NK-92 treated with Interleukin-12 subunit alpha and Interleukin-12 subunit beta, amount 100 ng/mL, for 24 hours (cell line): ENCODE measurements around the gene SLC25A38.
"Not testable (repeated sequence)": the region's sequence is repeated elsewhere in the genome, so short reads cannot be mapped to it uniquely, and the experiment has no call there.

Source experiments
- DNase-seq: peaks from one replicate; lab custom pipeline; 2025; lab: John Stamatoyannopoulos, UW

Gene SLC25A38

GRCh38 chr3:39383045-39383880, at the start of gene SLC25A38:
Gene SLC25A38 (plus strand): TSS chr3:39383370. CDS start chr3:39383725, 355 bp downstream.
- no peak for DNase-seq

GRCh38 chr3:39333607-39334006, 49.6 kb upstream of the SLC25A38 start:
- DNase-seq = no peak

- no peak for DNase-seq
Measured at GRCh38 chr3:39334205-39334604, 49.0 kb upstream of the SLC25A38 start.

- no peak for DNase-seq
Measured at GRCh38 chr3:39338201-39338600, 45.0 kb upstream of the SLC25A38 start.

GRCh38 chr3:39339086-39339485, 44.1 kb upstream of the SLC25A38 start:
- DNase-seq = no peak

- no peak for DNase-seq
Measured at GRCh38 chr3:39343076-39343717, 40.0 kb upstream of the SLC25A38 start.

- DNase-seq = no peak
Measured at GRCh38 chr3:39343760-39344159, 39.4 kb upstream of the SLC25A38 start.

GRCh38 chr3:39344746-39345344, 38.3 kb upstream of the SLC25A38 start:
- no peak for DNase-seq

- DNase-seq = no peak
Measured at GRCh38 chr3:39346785-39347585, 36.2 kb upstream of the SLC25A38 start.

GRCh38 chr3:39347586-39347876, 35.6 kb upstream of the SLC25A38 start:
- DNase-seq = no peak

- DNase-seq = no peak
Measured at GRCh38 chr3:39349080-39349479, 34.1 kb upstream of the SLC25A38 start.

- DNase-seq = no peak
Measured at GRCh38 chr3:39350714-39351113, 32.5 kb upstream of the SLC25A38 start.

GRCh38 chr3:39351134-39351533, 32.0 kb upstream of the SLC25A38 start:
- DNase-seq = not testable (repeated sequence)

GRCh38 chr3:39353168-39353927, 29.8 kb upstream of the SLC25A38 start:
- DNase-seq = not testable (repeated sequence)

GRCh38 chr3:39358333-39358732, 24.8 kb upstream of the SLC25A38 start:
- DNase-seq = no peak

GRCh38 chr3:39361252-39361927, 21.8 kb upstream of the SLC25A38 start:
- peak; percentile 21 for DNase-seq

GRCh38 chr3:39362192-39362591, 21.0 kb upstream of the SLC25A38 start:
- DNase-seq = no peak

- DNase-seq = no peak
Measured at GRCh38 chr3:39362812-39363211, 20.4 kb upstream of the SLC25A38 start.

GRCh38 chr3:39370450-39370849, 12.7 kb upstream of the SLC25A38 start:
- DNase-seq = not testable (repeated sequence)

- DNase-seq = no peak
Measured at GRCh38 chr3:39372833-39373232, 10.3 kb upstream of the SLC25A38 start.
